Activated CD4-positive, alpha-beta T cell treated with anti-CD3 and anti-CD28 coated beads, Interleukin-2, Interleukin-4, amounts not matched to agents 100 ng/mL and 50 ng/mL, durations not matched to agents 16 hours and 8 hours (primary cell): ENCODE data around the gene ARL2BP.
A peak's percentile ranks its signal among the peaks of the same experiment; 100 is the strongest.

Experiments
- DNase-seq: peaks from one replicate; pipeline ENCODE4 v3.0.0-alpha.2; 2020; ENCODE audit warnings: low spot score

The ARL2BP gene

GRCh38 chr16:57283214-57283958, 38.3 kb downstream of the ARL2BP start:
- no peak for DNase-seq

- DNase-seq, result no peak
Measured at GRCh38 chr16:57283959-57284208, 38.8 kb downstream of the ARL2BP start.

- DNase-seq, result no peak
Measured at GRCh38 chr16:57284209-57284951, 39.3 kb downstream of the ARL2BP start, which contains the start of gene PLLP. TSS of gene PLLP (minus strand) at chr16:57284672. CDS start at chr16:57284540, 132 bp downstream.

GRCh38 chr16:57284952-57285363, 39.9 kb downstream of the ARL2BP start:
- DNase-seq, result no peak

GRCh38 chr16:57285379-57285778, 40.3 kb downstream of the ARL2BP start:
- no peak for DNase-seq

GRCh38 chr16:57289391-57290257, 44.6 kb downstream of the ARL2BP start:
- no peak for DNase-seq

- no peak for DNase-seq
Measured at GRCh38 chr16:57297856-57298255, 52.8 kb downstream of the ARL2BP start.

- no peak for DNase-seq
Measured at GRCh38 chr16:57299009-57299718, 54.1 kb downstream of the ARL2BP start.

- peak; percentile 93 for DNase-seq
Measured at GRCh38 chr16:57299719-57300386, 54.8 kb downstream of the ARL2BP start.

- peak; percentile 99 for DNase-seq
Measured at GRCh38 chr16:57300387-57301125, 55.5 kb downstream of the ARL2BP start.

- DNase-seq, result no peak
Measured at GRCh38 chr16:57301126-57301817, 56.2 kb downstream of the ARL2BP start.
